Measurements from ENCODE around the gene RBM38.

RBM38 gene

GRCh38 chr20:57443349-57444265 lies 52.4 kb downstream of the RBM38 start:
- DNase-seq (ENCODE audit: low spot score) = no peak
- CTCF ChIA-PET = interaction anchor here (0.6 to 1.3 kb wide), 5 partner anchors 8 to 1580 kb away, joined by 3 to 6 read pairs (median 3); no protein-coding TSS in a partner anchor
- no peak for TF ChIP-seq CTCF (conservative IDR thresholded peaks at IDR 0.05; ENCODE audit: low read depth)
- H3K27ac ChIP-seq = no peak overlapping the region
- POLR2A ChIA-PET (ENCODE audit: low non-redundant PET) = no interaction called here

- no peak for TF ChIP-seq CTCF (conservative IDR thresholded peaks at IDR 0.05; ENCODE audit: low read depth)
- DNase-seq (ENCODE audit: low spot score) = no peak
- H3K27ac ChIP-seq = no peak overlapping the region
- POLR2A ChIA-PET (ENCODE audit: low non-redundant PET) = interaction anchor here (0.6 kb wide), 1 partner anchor 425 kb away, joined by 3 read pairs; no protein-coding TSS in a partner anchor
- CTCF ChIA-PET = interaction anchor here (0.6 to 1.3 kb wide), 4 partner anchors 9 to 992 kb away, joined by 3 to 6 read pairs (median 4); no protein-coding TSS in a partner anchor
Observed at GRCh38 chr20:57444394-57445048, 53.3 kb downstream of the RBM38 start.

- ChIA-PET CTCF (interaction anchor here (1.0 kb wide), 1 partner anchor 64 kb away, joined by 3 read pairs; no protein-coding TSS in a partner anchor), POLR2A (ENCODE audit: low non-redundant PET) (no interaction called here)
- DNase-seq (ENCODE audit: low spot score) = no peak
- no peak overlapping the region for H3K27ac ChIP-seq
- TF ChIP-seq CTCF (conservative IDR thresholded peaks at IDR 0.05; ENCODE audit: low read depth) = no peak
Observed at GRCh38 chr20:57445298-57445697, 54.1 kb downstream of the RBM38 start.

- CTCF ChIA-PET = interaction anchor here (1.0 kb wide), 1 partner anchor 65 kb away, joined by 3 read pairs; no protein-coding TSS in a partner anchor
Observed at GRCh38 chr20:57445774-57446173, 54.6 kb downstream of the RBM38 start.

GRCh38 chr20:57448764-57449354 lies 57.7 kb downstream of the RBM38 start:
- POLR2A ChIA-PET (ENCODE audit: low non-redundant PET) = no interaction called here
- no peak for TF ChIP-seq CTCF (conservative IDR thresholded peaks at IDR 0.05; ENCODE audit: low read depth)
- no peak overlapping the region for H3K27ac ChIP-seq
- CTCF ChIA-PET = interaction anchor here (0.6 to 1.0 kb wide), 2 partner anchors 21 to 34 kb away, joined by 4 read pairs; no protein-coding TSS in a partner anchor
- DNase-seq (ENCODE audit: low spot score) = no peak

More at GRCh38 chr20:57445774-57446173, 54.6 kb downstream of the RBM38 start:
- POLR2A ChIA-PET (ENCODE audit: low non-redundant PET) = no interaction called here
- no peak overlapping the region for H3K27ac ChIP-seq
- no peak for TF ChIP-seq CTCF (conservative IDR thresholded peaks at IDR 0.05; ENCODE audit: low read depth)
- DNase-seq (ENCODE audit: low spot score) = no peak
